NK-92 (cell line): ENCODE data around the gene CDS2.
"Not testable (repeated sequence)": the region's sequence is repeated elsewhere in the genome, so short reads cannot be mapped to it uniquely, and the experiment has no call there.

Source experiments
- DNase-seq: peaks from one replicate; lab custom pipeline; 2025; ENCODE audit not compliant: unreplicated experiment; lab: John Stamatoyannopoulos, UW

The CDS2 gene

DNA sequence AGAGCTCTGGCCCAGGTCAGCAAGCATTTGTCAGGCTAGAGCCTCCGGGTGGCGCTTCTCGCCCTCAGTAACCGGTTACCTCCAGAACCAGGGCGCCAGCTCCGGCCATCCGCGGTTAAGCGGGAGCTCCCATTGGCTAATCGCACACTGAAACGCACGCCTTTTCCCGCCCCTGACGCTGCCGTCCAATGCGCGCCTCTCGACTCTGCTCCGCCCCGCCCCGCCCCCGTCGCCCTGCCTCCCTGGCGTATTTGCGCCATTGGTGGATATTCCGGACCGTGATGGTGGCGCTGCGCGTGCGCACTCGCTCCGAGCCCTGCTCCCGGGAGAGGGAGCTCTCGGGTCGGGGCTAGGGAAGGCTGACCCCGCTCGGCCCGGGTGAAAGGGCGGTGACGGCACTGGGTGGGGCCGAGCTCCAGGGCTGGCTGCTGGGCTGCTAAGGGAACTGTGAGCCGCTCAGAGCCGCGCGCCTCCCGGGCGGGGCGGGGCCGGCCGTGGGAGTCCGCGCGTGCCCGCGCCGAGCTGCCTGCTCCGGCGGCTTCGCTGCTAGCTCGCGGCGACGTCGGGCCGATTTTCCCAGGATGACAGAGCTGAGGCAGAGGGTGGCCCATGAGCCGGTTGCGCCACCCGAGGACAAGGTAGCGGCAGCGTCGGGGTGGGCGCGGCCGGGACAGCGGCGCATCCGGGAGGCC is at the start of gene CDS2:
CDS2 (plus strand) TSS at position 497 of the 692 bp plus-strand sequence; CDS start at position 582, 85 bp downstream.
- DNase-seq, result peak; percentile 93

DNA sequence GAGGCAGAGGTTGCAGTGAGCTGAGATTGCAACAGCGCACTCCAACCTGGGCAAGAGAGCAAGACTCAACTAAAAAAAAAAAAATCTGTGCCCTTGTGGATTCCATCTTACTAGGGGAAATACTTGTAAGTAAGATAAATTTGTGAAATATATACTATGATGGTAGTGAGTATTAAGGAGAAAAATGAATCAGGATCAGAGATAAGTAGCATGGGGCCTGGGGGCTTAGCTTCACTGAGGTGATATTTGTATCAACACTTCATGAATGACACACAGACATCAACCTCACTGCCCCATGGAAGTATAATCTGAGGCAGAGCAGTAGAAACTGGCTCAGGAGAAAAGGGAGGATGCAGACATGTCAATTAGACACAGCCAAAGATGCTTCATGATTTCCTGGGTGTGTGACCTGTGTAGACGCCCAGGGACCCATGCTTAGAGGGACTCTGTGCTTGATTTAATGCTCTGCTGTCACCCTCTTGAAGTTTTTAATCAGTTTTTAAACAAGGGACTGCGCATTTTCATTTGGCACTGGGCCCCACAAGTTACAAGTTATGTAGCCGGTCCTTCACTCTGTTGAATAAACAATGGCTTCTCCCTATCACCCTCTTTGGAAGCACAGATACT is 48.9 kb upstream of the CDS2 start:
- no peak for DNase-seq

DNA sequence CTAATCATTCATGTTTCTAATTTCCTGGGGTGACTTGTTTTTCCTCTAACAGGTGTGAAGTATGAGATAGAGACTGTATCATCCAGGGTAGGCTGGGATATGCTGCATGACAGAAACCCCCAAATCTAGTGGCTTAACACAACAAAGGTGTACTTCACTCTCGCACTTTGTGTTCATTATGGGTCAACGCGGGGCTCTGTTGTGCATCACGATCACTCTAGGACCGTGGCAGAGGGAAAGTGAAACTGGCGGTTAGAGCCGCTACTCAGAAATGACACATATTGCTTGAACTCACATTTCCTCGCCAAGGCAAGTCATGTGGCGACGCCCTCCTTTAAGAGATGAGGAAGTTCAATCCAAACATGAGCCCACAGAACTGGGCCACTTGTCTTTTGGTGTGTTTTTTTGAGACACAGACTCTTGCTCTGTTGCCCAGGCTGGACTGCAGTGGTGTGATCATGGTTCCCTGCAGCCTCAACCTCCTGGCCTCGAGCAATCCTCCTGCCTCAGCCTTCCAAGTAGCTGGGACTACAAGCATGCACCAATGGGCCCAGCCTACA is 48.3 kb upstream of the CDS2 start:
- DNase-seq, result no peak

DNA sequence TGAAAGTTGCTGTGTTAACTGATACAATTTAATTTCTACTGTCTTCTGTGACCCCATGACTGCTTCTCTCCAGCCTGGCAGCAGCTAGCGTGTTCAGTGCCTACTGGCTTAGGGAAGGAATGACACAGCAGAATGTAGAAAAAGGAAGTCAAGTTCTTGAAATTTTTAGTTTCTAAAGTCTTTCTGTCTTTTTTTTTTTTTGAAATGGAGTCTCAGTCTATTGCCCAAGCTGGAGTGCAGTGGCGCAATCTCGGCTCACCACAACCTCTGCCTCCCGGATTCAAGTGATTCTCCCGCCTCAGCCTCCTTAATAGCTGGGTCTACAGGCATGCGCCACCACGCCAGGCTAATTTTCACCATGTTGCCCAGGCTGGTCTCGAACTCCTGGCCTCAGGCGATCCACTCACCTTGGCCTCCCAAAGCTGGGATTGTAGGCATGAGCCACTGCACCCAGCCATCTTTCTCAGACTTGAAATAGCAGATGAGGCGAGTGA is 46.4 kb upstream of the CDS2 start:
- DNase-seq, result no peak

DNA sequence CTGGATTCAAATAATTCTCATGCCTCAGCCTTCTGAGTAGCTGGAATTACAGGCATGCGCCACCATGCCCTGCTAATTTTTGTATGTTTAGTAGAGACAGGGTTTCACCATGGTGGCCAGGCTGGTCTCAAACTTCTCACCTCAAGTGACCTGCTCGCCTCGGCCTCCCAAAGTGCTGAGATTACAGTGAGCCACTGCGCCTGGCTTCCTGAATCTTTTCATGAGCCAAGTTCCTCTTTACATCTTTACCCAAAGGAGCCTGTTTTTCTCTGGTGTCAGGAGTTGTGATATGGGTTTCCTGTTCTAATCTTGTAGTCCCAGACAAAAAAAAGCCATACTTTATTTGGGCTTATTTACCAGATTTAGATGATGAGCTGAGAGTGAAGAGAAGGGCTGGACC is 41.4 kb upstream of the CDS2 start:
- DNase-seq, result no peak

DNA sequence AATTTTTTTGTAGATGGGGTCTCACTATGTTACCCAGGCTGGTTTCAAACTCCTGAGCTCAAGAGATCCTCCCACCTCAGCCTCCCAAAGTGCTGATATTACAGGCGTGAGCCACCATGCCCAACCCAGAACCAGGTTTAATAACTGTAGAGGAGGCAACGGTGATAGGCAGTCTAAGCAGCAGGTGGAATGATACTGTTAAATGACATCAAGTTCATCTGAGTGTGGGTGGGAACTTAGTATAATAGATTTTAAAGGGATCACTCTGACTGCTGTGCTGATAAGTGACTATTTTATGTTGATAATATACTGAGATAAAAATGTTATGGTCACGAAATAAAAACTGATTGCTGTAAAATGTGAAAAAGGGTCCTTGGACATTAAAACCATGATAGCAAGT is 38.1 kb upstream of the CDS2 start:
- DNase-seq, result no peak

DNA sequence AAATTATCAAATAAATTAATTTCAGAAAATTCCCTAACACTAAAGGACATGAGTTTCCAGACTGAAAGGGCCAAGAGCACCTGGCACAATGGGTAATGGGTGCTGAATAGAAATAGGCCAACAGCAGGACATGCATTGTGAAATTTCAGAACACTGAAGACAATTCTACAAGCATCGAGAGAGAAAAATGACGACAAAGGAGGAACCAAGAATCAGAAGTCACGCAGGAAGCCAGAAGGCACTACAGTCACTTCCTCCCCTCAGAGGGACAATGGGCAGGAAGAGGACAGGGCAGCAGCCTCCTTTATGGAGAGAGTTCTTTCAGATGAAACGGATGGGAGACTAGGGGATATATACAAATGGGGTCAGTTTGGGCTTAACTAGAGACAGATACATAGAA is 36.6 kb upstream of the CDS2 start:
- no peak for DNase-seq

DNA sequence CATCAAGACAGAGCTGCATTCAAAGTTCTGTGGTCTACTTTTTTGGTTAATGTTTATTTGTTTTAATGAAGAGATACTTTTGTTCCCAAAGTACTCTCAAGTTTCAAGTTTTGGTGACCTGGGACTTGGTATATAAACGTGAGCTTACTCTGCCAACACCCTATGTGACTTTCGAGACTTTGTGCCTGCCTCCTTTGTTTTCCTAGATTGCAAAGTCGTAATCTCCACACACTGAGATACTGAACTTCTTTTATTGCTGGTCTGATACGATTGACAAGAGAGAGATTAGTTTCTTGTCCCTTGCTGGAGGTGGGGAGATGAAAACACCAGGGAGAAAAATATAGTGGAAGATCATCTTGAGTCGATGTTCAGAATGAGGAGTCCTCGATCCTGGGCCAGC is 34.9 kb upstream of the CDS2 start:
- DNase-seq, result no peak

DNA sequence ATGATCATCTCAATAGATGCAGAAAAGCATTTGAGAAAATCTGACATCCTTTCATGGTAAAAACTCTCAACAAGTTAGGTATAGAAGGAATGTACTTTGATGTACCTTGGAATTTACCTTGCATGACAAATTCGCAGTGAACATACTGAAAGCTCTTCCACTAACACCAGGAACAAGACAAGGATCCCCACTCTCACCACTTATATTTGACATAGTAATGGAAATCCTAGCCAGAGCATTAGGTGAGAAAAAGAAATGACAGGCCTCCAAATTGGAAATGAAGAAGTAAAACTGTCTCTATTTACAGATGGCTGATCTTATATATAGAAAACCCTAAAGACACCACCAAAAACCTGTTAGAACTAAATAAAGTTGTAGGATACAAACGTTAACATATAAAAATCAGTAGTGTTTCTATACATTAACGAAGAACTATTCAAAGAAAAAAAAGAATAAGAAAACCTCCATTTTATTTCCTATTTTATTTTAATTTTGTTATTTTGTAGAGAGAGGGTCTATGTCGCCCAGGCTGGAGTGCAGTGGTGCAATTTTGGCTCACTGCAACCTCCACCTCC is 34.0 kb upstream of the CDS2 start:
- no peak for DNase-seq

DNA sequence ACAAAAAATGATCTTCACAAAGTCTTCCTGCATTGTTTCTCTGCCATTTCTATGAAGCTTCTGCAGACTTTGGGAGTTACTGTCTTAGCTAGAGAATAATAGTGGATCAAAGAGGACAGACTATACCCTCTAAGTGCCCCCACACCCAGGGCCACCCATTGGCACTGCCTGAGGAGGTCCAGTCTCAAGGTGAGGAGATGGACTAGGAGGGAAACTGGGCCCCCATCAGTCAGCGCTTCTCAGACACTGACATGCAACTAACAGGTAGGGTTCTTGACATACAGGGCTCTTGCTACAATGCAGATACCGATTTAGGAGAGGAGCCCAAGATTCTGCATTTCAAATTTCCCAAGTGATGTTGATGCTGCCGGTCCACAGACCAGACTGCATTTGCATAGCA is 31.4 kb upstream of the CDS2 start:
- no peak for DNase-seq

DNA sequence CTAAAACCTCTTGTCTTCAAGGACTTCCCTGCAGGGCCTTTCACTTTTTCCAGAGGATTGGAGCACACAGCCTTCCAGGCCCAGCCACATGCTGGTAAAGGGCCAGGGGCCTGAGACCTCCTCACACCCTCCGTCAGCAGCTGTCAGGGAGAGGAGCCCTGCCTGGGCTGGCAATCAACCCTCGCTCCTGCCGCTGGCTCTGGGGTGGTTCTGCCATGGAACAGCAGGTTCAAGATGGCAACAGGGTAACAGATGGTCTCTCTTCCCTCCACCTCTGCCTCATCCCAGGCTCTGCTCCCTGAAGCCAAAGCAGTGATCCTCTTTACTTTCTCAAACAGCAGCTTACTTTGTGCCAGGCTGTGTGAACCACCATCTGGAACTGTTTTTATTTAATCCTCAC is 30.9 kb upstream of the CDS2 start:
- DNase-seq, result no peak

DNA sequence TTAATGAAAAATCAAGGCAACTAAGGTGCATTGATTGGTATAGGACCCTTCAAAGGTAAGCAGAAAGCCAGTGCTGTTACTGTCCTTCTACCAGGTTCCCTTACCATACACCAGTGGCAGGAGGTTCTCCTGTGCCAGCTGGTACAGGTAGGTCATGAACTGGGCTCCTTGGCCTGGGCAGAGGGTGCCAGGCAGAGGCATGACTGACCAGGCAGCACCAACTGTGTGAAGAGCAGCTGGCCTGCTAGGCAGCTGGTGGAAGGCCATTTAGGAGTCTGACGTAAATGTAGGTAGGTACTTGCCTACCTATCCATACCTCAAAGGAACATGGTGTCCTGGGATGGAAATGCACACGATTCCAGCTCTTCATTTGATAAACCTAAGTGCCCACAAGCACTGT is 30.3 kb upstream of the CDS2 start:
- no peak for DNase-seq

DNA sequence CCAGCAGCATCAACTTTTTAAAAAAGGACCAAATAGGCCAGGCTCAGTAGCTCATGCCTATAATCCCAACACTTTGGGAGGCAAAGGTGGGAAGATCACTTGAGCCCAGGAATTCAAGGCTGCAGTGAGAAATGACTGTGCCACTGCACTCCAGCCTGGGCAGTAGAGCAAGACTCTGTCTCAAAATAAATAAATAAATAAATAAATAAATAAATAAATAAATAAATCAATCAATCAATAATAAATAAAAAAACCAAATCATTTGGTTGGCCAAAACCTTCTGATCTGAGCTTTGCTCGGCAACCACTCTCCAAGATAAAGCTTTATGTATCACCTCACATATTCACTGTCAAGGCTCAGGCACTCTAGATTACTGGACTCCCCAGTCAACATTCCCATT is 27.8 kb upstream of the CDS2 start:
- DNase-seq, result not testable (repeated sequence)

DNA sequence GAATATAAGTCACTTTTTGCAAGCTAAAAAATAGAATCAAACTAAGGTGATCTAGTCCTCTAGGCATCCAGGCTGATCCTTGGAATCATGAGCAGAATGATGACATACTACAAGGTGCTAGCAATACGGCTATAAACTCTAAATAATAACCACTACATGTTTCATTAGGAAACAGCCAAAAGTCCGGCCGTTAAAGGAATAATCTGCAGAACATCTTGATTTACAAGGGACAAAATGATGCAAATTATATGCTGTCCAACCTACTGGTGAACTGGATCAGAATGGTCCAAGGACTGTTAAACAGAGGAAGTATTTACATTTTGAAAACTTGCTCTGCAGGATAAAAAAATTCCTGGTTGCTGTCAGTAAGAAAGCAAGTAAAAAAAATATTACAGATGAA is 26.9 kb upstream of the CDS2 start:
- DNase-seq, result not testable (repeated sequence)

DNA sequence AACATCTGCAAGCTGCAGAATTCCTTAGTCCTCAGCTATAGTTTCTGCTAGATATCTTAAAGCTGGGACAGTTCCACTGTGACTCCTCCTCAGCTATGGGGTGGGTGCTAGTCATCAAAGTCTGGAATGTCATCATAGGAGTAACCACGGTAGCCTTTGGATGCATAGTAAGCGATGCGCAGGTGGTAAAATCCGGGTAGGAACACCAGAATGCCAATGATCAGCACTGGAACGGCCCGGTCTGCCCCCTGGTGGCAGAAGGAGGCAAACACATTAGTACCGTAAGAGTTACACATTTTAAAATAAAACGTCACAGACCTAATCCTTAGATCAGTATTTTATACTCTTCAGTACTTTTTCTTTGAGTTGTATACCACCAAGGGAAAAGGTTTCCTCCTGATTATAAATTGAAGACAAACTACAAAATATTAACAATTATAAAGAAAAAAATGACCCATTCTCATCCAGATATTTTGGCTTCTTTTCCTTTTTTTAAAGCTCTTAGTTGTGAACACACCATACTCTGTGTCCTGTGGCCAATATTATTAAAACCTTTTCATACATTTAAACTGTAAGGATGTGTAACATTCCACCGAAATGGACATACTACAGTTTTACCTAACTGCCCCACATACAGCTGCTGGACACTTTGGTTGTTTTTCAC is 26.0 kb upstream of the CDS2 start:
- DNase-seq, result no peak

DNA sequence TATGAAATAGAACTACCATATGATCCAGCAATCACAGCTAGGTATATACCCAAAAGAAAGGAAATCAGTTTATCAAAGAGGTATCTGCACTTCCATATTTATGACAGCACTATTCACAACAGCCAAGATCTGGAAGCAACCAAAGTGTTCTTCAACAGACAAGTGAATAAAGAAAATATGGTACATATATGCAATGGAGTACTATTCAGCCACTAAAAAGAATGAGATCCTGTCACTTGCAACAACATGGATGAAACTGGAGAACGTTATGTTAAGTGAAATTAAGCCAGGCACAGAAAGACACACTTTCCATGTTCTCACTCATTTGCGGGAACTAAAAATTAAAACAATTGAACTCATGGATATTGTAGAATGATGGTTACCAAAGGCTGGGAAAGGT is 22.3 kb upstream of the CDS2 start:
- DNase-seq, result no peak

DNA sequence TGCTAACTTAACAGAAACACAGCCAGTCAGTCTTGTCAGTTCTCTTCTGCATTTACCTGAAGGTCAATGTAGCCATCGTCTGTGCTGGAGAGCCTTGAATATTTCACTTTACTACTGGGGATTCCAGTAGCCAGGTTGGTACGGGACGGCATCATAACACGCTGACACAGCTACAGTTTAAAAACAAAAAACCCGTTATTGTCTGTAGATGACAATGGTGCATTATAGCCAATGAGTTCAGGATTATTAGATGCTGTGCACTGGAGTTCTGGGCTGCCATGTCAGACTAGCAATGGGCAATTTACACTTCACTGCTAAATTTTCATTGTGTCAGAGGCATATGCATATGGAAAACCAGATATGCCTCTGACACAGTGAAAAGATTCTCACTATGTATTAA is 17.5 kb upstream of the CDS2 start:
- DNase-seq, result no peak

DNA sequence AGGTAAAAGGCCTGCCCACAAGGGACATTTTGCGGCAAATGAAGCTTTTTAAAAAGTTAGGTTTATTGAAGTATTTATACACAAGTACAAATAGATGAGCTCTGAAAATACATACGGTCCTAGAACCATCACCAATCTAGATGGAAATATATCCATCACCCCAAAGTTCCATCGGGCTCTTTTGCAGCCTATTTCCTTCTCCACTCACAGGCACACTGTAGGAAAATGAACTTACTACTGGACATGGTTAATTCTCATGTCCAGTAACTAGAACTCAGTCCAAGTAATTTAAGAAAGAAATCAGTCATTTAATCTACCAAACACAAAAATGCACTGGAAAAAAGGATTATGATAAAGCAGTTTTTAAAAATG is 13.2 kb upstream of the CDS2 start:
- DNase-seq, result no peak

DNA sequence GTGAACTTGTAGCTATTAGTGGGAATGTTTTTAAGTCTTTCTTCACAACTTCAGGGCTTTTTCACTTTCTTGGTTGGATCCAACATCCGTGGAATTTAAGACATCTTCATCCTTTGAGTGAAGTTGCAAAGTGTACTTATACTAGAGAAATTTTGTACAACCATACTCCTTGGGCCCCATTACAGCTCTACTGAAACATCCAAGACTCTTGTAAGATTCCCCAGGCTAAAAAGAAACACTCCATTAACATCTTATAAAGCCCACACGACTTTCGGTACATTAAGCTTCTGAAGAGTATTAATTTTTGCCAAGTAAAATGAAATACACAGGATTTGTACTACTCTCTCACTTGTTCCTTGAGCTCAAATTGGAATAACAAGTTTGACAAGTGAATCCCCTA is 12.4 kb upstream of the CDS2 start:
- no peak for DNase-seq

DNA sequence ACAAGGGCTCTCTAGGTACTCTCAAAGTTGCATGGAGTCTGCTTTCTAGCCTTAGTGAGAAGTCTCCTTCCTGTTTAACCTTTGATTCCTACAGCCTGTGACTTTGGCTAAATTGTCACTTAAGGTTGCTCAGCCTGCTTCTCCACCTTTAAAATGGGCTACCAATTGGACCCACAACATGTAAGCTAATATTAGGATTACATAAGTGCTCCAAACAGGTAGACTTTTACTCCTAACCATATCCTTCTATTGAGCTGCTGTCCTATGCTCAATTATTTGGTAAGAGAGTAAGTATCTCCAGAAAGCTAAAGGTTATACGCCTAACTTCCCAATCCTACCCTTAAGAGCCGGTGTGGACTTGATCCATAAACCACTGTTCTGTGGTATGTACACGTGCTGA is 9.9 kb upstream of the CDS2 start:
- DNase-seq, result no peak

DNA sequence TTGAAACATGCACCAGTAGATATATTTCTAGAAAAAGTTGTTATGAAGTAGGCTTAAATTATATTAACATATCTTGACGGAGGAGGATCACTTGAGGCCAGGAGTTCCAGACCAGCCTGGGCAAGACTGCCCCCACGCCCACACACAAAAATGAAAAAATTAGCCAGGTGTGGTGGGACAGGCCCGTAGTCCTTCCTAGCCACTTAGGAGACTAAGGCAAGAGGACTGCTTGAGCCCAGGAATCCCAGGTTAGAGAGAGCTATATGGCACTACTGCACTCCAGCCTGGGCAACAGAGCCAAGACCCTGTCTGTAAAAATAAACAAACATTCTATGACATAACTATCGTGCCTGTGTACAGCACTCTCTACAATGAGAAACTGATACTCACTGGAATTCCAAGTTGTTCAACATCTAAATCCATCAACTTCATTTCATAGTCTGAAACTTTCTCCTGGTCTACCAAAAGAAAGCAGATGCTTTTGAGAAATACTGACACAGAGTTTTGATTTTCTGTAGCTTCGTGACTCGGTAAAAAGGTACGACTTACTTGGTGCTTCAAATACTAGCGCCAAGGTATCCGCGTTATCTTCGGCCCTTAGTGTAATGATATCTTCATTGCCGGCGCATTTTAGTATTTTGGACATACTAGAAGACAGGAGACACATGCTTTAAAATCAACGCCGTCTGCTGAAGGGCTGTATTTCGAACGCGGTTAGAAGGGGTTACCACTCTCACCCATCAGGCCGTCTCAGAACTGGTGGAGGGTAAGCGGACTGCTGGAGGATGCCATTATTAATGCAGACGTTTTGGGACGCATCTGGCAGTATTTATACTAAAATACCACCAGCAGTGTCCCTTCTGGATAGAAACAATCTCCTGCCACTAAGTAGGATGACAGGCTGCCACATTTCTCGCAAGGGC is 8.3 kb upstream of the CDS2 start:
- no peak for DNase-seq
